Activated effector memory CD4-positive, alpha-beta T cell treated with Interleukin-2 at 50 U/mL for 16 hours (primary cell): ENCODE results near the gene CDH19.

ENCODE experiments used
- DNase-seq: peaks from one replicate; pipeline ENCODE4 v3.0.0-alpha.2; 2020

Gene CDH19, protein sequence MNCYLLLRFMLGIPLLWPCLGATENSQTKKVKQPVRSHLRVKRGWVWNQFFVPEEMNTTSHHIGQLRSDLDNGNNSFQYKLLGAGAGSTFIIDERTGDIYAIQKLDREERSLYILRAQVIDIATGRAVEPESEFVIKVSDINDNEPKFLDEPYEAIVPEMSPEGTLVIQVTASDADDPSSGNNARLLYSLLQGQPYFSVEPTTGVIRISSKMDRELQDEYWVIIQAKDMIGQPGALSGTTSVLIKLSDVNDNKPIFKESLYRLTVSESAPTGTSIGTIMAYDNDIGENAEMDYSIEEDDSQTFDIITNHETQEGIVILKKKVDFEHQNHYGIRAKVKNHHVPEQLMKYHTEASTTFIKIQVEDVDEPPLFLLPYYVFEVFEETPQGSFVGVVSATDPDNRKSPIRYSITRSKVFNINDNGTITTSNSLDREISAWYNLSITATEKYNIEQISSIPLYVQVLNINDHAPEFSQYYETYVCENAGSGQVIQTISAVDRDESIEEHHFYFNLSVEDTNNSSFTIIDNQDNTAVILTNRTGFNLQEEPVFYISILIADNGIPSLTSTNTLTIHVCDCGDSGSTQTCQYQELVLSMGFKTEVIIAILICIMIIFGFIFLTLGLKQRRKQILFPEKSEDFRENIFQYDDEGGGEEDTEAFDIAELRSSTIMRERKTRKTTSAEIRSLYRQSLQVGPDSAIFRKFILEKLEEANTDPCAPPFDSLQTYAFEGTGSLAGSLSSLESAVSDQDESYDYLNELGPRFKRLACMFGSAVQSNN

DNA sequence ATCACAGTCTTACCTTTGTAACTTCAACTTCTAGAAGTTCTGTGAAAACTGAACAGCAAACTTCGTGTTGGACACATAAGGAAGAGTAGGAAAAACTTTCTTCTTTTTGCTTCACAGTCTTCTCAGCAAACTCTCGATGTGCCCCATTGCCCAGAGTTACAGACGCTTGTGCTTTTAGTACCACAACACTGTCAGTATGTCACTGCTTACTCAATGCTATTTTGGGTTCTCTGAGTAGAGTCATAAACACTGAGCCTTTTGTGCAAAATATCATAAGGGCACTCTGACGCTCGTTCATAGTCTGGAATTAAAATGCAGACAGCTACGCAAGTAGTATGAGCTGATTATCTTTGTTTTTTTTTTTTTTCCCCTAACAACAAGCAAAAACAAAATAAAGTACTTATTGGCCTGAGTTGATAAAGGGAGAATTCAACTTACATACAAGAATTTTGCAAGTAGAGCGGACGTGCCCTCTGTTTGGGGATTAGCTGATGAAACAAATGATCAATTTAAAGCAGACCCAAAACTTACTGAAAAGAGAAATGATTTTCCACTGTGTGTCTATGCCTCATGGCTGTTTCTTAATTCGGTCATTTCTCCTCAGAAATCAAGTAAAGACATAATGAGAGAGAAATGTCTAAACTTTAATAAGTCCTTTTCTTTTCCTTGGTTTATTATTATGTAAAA is at the start of gene CDH19:
CDH19 (minus strand) TSS at position 150 of the 687 bp plus-strand sequence. CDS start 31,886 bp downstream, outside the sequence.
- no peak for DNase-seq

DNA sequence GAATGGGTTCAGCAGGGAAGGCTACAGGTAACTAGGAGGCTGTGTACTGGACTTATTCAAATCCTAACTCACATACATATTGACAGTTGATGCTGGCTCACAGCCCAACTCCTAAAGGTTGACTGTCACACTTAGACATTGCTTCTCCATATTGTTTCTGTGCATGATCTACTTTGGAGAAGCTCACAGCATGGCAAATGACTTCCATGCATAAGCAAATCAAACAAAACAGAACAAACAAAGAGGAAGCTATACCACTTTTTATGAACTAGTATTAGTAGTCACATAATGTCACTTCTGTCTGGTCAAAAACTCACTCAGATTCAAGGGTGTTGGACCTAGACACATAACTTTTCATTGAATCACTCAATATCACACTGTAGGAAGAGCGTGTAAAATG is 43.8 kb upstream of the CDH19 start:
- no peak for DNase-seq

DNA sequence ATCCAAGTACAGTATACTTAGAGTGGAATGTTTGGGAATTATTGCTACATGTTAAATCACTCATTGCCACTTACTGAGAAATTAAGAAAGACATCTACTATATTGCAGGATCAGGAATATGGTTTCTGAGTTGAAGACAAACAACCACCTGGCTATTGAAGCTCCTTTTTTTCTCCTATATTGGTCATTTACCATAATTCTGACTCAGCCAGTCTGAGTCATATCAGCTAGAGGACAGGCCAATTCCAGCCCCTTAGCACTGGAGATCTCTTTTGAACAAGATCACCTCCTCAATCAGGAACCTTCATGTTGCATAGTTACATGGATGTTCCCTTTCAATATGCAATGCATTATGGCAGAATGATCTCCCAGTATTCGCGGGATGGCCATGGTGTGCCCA is 42.7 kb upstream of the CDH19 start:
- DNase-seq, result no peak

DNA sequence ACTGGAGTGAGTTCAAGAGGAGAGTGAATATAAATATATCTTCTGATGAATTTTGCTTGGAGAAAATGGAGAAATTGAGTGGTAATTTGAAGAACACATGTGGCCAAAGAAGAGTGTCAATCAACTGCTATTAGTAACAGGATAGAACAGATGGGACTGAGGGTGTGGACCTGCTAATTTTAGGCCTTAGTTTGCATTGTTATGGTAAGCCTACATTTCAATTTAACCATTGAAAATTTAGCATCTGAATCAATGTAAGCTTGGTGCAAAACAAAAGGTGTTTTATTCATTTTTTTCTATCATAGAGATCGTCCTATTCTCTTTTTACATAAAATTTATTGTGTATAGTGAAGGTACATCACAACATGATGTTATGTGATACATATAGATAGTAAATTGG is 42.1 kb upstream of the CDH19 start:
- no peak for DNase-seq

DNA sequence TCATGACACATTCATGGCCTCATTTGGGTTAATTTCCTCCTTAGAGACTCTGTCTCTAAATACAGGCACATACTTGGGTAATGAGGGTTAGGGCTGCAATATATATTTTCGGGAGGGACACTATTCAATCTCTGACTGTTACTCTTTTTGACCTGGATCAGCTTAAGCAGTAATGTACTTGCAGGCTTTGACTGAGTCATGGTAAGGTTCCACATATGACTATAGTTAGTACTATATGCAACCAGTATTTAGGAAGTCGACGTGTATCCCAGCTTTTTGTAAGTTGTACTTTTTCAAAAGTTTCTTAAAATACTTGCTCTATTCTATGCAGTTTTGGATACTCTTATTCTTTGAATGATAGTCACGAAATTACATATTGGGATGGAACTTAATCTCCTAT is 37.2 kb upstream of the CDH19 start:
- DNase-seq, result no peak

DNA sequence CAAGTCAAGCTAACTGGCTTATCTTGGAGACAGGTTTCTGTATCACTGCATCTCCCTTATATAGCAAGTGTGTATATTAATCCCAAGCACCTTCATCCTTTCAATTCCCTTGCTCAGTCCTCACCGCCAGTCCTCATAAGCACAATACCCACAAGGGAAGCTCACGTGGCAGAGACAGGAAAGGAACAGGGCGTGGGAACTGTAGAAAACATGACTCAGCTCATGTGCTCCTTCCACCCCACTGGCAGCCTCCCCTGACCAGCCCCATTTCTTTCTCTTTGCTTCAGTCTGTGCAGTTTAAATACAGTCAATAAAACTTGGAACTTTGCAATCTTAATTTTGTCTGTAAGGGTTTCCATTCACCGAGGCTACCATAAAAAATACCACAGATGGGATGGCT is 36.5 kb upstream of the CDH19 start:
- no peak for DNase-seq

DNA sequence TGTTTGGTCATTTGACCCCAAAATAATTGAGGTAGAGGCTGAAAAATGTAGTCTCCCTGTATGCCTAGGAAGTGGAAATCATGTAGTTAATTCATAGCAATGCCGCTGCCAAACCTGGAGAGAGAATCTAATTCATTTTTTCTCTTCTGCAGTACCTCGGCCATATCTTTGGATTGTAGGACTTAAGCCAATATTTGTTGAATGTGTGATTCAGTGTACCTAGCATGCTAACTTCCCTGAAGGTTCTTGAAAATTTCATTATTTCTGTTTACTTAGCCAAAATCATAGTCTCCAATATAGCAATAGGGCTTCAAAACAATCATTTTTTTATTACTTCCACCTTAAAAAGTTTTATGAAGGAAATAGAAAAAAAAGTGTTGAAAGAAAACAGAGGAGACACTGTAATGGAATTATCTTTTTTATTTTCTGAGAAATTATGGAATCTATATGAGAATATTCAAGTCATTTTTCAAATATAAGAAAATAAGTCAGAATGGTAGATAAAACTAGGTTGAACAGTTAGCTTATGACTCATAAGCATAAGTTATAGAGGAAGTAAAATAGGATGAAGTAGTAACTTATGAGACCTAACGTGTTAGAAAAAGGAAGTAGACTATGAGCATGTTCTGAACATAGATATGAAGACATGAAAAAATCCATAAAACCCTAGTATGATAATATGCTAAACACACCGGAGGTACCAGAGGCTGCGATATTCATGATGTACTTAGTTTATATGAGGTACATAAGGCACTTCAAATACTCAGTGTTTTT is 35.2 kb upstream of the CDH19 start:
- no peak for DNase-seq

DNA sequence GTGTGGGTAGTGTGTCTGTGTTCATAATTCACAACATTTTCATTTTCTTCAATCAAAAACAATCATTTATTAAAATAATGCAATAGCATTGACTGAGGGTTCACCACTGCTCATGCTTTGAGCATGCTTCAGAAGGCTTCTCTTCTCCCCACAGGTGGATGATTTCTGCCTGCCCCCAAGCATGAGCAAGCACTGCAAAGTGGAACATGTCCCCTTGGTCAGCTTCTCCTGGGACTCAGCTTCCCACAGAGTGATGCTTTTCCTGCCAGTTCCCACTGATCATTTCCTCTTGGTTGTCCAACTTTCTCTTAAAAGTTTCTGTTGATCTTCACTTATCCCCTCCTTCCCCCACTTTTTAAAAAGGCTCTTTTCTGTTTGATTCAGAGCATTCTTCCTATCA is 31.5 kb upstream of the CDH19 start:
- DNase-seq, result no peak

DNA sequence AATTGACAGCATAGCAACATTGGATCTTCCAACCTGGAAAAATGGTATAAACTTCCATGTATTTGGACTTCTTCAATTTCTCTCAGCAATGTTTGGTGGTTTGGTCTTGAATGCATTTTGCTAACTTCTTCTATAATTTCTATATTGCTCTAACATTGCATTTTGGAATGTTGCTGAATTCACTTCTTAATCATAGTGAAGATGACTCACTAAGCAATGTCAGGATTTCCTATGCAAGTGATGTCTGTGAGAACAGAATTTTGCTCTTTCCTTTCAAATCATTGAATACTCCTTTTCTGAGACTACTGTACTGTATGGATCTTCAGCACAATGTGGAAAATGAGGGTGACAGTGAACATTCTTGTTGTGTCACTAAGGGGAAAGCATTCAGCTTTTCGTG is 28.9 kb upstream of the CDH19 start:
- no peak for DNase-seq

DNA sequence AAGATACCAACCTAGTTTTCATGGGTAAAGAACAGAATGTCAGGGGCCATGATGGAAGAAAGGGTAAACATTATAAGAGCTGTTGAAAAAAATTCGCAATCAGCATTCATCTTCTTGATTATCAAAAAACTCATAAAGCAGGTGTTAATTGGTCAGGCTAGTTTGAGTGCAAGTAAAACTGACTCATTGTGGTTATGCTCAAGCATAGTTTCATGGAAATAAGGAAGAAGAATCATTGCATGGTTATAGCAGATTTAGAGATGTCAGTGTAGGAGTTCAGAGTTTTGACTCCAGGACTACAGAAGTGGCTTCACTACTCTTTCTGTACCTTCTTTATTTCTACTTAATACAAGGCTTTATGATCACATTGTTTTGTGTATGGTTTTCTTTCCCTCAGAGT is 26.9 kb upstream of the CDH19 start:
- no peak for DNase-seq

DNA sequence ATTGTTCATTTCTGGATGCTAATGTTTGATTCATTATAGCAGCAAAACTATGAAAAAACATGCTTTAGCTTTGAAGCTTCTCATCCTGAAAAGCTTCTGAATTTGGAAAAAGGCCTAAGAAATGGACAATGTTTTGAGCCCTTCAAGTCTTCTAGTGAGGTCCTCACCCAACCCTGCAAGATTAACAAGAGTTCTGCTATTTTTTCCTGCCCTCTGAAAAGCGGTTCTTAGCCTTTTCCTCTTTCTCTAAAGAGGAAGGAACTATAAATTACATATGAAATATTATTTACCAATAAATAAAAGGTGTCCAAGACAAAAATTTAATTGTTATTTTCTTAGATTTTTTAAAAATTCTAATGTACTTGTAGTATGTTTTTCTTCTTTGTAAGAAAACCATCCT is 19.9 kb upstream of the CDH19 start:
- no peak for DNase-seq

DNA sequence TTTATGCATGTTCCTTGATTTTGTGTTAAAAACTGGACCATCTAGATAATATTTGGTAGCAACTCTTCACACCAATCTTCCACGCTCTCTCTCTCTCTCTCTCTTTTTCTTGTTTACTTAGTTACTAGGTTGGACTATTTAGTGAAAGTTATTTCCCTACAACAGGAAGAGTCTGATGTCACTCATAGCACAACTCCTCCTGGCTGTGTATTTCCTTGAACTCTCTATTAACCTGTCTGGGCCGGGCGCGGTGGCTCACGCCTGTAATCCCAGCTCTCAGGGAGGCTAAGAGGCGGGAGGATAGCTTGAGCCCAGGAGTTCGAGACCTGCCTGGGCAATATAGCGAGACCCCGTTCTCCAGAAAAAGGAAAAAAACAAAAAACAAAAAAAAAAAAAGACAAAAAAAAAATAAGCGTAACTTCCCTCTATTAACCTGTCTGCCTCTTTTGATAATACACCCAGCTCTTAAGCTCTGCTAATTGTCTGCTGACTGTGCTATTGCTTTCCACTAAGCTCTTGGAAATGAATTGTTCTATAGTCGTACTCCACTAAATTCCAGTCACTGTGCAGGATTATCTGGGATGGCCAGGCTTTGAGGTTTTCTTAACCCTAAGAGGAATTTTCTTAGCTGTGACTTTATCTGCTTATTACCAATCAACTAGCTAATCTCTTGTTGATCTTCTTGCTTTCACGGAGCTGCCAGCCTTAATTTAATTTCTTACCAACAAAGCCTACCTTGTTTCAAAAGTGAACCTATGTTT is 18.1 kb upstream of the CDH19 start:
- no peak for DNase-seq

DNA sequence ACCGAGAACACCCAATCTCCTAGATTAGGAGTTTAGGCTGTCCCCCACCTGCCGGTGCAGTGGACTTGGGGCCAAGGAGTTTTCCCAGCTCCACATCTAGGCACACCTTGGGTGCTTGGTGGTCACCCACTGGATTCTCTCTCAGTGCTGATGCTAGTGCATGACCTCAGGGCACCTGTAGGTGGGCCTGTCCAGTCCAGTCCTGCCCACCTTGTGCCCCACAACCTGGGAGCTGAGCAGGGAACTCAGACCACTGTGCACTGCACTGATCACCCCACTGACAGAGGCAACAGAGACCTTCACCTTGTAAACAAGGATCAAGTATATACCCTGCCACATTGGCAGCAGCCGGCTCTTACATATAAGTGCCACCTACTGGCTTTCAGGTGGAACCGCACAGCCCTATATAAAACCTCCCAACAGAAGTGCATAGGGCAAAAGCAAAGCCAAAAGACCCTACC is 12.7 kb upstream of the CDH19 start:
- DNase-seq, result no peak

DNA sequence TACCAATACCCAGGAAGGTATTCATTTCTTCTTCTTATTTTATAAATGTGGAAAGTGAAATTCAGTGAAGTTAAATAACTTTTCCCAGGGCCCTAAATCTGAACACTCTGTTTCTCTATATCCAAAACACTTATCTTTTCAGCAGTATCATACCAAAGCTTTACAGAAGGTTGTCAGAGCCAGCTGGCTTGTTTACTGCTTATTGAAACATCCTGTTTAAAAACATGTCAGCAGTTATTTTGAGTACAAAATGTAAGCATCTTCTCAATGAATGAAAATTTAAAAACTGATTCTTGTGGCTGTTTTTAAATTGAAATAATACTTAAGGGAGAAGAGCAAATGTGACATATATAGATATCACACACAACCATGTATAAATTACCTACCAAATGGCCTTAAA is 11.3 kb upstream of the CDH19 start:
- DNase-seq, result no peak

DNA sequence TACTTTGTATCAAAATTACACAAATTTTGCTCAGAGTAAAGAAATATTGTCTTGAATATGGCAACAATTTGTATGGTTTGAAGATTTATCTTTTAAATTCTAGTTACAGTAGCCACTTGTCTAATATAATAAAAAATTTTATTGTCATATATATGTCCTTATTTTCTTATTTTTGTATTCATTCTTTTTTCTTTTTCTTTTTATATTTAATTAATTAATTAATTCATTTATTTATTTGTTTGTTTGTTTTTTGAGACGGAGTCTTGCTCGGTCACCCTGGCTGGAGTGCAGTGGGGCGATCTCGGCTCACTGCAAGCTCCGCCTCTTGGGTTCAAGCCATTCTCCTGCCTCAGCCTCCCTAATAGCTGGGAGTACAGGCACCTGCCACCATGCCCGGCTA is 3.7 kb upstream of the CDH19 start:
- DNase-seq, result no peak

DNA sequence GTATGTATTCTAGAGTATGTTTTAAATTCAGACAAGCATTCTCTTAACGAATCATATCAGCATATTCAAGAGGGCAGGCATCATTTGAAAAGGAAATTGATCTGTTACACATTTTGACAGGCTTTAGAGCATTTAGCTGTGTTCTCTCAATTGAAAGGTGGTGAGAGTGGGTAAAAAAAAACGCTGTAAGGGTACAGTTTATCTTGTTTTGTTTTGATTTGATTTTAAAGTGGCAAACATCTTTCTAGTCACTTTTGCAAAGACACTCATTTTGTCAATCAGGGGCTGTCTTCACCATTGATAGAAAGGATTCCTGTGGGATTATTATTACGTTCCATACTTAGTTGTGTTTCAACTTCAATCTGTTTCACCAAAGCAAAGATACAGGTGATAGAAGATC is 2.2 kb downstream of the CDH19 start:
- no peak for DNase-seq

DNA sequence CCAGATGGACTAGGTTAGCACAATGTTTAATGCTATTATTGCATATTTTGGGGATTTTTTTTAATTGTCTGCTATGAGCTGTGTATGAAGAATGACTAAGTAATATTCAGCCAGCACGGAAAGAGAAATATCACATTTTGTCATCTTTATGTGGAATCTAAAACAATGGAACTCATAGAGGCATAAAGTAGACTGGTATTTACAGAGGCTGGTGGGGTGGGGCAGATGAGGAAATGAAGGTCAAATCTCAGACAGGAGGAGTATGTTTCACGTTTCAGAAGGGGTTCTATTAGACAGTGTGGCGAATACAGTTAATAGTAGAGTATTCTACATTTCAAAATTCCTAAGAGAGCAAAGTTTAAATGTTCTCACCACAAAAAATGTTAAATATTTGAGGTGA is 4.7 kb downstream of the CDH19 start:
- DNase-seq, result no peak

DNA sequence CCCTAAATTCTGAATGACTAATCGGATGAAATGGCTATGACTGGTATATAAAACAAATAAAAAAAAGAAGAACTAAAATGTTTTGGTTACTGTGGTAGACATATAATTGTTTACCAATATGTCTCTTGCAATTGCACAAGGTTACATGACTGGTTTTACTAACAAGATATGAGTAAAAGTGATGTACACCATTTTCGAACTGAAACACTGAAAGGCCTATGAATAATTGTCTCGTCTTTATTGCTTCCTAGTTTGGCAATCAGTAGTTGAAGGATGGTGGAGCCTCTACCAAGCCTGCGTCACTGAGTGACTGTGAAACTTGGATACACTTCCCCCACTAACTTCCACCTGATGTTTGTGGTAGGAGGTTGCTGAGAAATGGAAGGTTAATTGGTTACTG is 16.5 kb downstream of the CDH19 start:
- DNase-seq, result no peak

DNA sequence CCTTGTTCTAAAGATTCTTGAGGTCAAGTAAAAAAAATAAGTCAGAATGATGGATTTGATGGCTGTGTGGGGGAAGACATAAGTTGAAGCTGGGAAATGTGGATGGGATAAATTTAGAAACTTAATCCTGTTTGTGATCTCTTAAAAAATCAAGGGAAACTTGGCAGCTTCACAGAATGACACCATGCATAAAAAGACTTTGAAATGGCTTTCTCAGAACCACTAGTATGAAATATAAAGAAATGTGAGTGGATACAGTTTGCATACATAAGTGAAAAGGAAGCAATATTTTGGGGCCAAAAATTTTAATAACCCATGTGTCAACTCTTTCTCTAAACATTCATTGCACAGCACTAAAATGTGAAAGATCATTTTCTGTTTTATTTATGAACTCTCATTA is 21.7 kb downstream of the CDH19 start:
- no peak for DNase-seq

DNA sequence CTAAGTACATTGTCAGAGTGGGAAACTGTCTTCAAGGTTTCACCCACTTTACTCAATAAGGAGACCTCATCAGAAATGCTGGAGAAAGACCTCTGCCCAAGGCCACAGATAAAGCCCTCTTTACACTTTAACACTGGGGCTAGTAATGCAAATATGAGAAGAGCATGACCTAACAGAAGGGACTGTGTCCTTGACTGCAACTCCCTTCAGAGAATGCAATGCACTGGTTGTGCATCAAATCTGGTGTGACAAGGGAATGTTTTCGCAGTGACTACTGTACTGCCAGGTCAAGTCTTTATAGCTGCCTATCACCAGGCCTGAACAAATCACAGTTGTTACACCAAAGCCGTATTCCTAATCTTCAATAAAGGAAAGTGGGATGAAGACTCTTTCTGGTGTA is 28.6 kb downstream of the CDH19 start:
- DNase-seq, result no peak

DNA sequence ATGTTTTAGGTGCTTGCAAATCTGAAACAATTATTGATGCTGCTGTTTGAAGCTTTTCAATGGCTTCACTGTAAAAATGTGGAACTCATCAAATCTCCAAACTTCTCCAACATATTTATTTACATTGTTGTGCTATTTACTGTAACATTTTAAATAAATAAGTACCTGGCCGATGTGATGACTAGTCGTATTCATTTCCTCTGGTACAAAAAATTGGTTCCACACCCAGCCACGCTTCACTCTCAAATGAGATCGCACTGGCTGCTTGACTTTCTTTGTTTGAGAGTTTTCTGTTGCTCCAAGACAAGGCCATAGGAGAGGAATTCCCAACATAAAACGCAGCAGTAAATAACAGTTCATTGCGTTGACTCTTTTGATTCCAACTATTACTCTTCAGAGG is 32.0 kb downstream of the CDH19 start:
- DNase-seq, result no peak

DNA sequence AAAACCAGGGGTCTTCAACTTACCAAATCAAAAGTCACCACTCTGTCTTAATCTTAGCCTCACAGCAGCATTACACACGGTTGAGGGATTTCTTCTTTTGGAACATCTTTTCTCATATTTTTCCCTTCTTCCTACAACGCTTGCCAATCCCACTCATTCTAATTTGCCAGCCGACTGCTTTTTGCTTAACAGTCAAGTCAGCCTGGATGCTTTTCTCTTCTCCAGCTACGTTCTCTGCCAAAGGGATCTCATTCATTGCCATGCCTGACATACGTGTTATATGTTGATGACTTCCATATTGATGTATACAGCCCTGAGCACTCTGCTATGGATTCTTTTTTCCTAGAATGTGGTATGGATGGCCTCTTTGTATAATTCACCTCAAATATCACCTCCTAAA is 37.3 kb downstream of the CDH19 start:
- DNase-seq, result no peak
